ENCODE data around the gene ZBTB46. TPM values are rescaled to one million over a fixed set of nuclear protein-coding genes. Genes with fewer than 3 reads are reported as not detected.

ZBTB46 gene
- total RNA-seq, 1 experiment from 2014 or later = 1.0 TPM

- in situ Hi-C loops (cut with HindIII; ENCODE audit: low pct_unique_long_range_greater_than_20kb, low sequenced_read_pairs) = no loop called here
- DNase-seq (ENCODE audit: low read depth, low spot score) = no peak
Measured at GRCh38 chr20:63766695-63767426, 64.2 kb downstream of the ZBTB46 start.

GRCh38 chr20:63765902-63766301, 65.2 kb downstream of the ZBTB46 start:
- in situ Hi-C loops (cut with HindIII; ENCODE audit: low pct_unique_long_range_greater_than_20kb, low sequenced_read_pairs) = no loop called here
- no peak for DNase-seq (ENCODE audit: low read depth, low spot score)

GRCh38 chr20:63765082-63765873, 65.8 kb downstream of the ZBTB46 start:
- in situ Hi-C loops (cut with HindIII; ENCODE audit: low pct_unique_long_range_greater_than_20kb, low sequenced_read_pairs) = no loop called here
- no peak for DNase-seq (ENCODE audit: low read depth, low spot score)

GRCh38 chr20:63759377-63759901, 71.6 kb downstream of the ZBTB46 start:
- in situ Hi-C loops (cut with HindIII; ENCODE audit: low pct_unique_long_range_greater_than_20kb, low sequenced_read_pairs) = no loop called here
- DNase-seq (ENCODE audit: low read depth, low spot score) = no peak

- no peak for DNase-seq (ENCODE audit: low read depth, low spot score)
- in situ Hi-C loops (cut with HindIII; ENCODE audit: low pct_unique_long_range_greater_than_20kb, low sequenced_read_pairs) = no loop called here
Measured at GRCh38 chr20:63758152-63758551, 72.9 kb downstream of the ZBTB46 start.

- in situ Hi-C loops (cut with HindIII; ENCODE audit: low pct_unique_long_range_greater_than_20kb, low sequenced_read_pairs) = no loop called here
- no peak for DNase-seq (ENCODE audit: low read depth, low spot score)
Measured at GRCh38 chr20:63756648-63756991, 74.4 kb downstream of the ZBTB46 start.

GRCh38 chr20:63755933-63756647, 75.0 kb downstream of the ZBTB46 start:
- no peak for DNase-seq (ENCODE audit: low read depth, low spot score)
- in situ Hi-C loops (cut with HindIII; ENCODE audit: low pct_unique_long_range_greater_than_20kb, low sequenced_read_pairs) = no loop called here

GRCh38 chr20:63754008-63754407, 77.1 kb downstream of the ZBTB46 start:
- in situ Hi-C loops (cut with HindIII; ENCODE audit: low pct_unique_long_range_greater_than_20kb, low sequenced_read_pairs) = no loop called here
- DNase-seq (ENCODE audit: low read depth, low spot score) = no peak

- in situ Hi-C loops (cut with HindIII; ENCODE audit: low pct_unique_long_range_greater_than_20kb, low sequenced_read_pairs) = no loop called here
Measured at GRCh38 chr20:63753381-63753780, 77.7 kb downstream of the ZBTB46 start.

GRCh38 chr20:63752411-63753101, 78.5 kb downstream of the ZBTB46 start:
- in situ Hi-C loops (cut with HindIII; ENCODE audit: low pct_unique_long_range_greater_than_20kb, low sequenced_read_pairs) = no loop called here
- DNase-seq (ENCODE audit: low read depth, low spot score) = no peak

More at GRCh38 chr20:63753381-63753780, 77.7 kb downstream of the ZBTB46 start:
- no peak for DNase-seq (ENCODE audit: low read depth, low spot score)

GRCh38 chr20:63751471-63752271, 79.4 kb downstream of the ZBTB46 start:
- in situ Hi-C loops (cut with HindIII; ENCODE audit: low pct_unique_long_range_greater_than_20kb, low sequenced_read_pairs) = no loop called here
- no peak for DNase-seq (ENCODE audit: low read depth, low spot score)

GRCh38 chr20:63750807-63751470, 80.1 kb downstream of the ZBTB46 start:
- in situ Hi-C loops (cut with HindIII; ENCODE audit: low pct_unique_long_range_greater_than_20kb, low sequenced_read_pairs) = no loop called here
- DNase-seq (ENCODE audit: low read depth, low spot score) = no peak

- DNase-seq (ENCODE audit: low read depth, low spot score) = no peak
- in situ Hi-C loops (cut with HindIII; ENCODE audit: low pct_unique_long_range_greater_than_20kb, low sequenced_read_pairs) = no loop called here
Measured at GRCh38 chr20:63749597-63750508, 81.2 kb downstream of the ZBTB46 start.

- in situ Hi-C loops (cut with HindIII; ENCODE audit: low pct_unique_long_range_greater_than_20kb, low sequenced_read_pairs) = no loop called here
Measured at GRCh38 chr20:63748934-63749270, 82.2 kb downstream of the ZBTB46 start.

GRCh38 chr20:63748070-63748933, 82.8 kb downstream of the ZBTB46 start:
- in situ Hi-C loops (cut with HindIII; ENCODE audit: low pct_unique_long_range_greater_than_20kb, low sequenced_read_pairs) = no loop called here
- no peak for DNase-seq (ENCODE audit: low read depth, low spot score)

More at GRCh38 chr20:63748934-63749270, 82.2 kb downstream of the ZBTB46 start:
- no peak for DNase-seq (ENCODE audit: low read depth, low spot score)

Measured in SK-MEL-5 (cell line).